Measurements from ENCODE around the gene LPIN3.

GRCh38 chr20:41393705-41394066, 53.1 kb downstream of the LPIN3 start:
- TF ChIP-seq SIN3A (IDR thresholded peaks at IDR 0.05; ENCODE audit: borderline replicate concordance, insufficient read depth, low read length), result no peak
- TF ChIP-seq REST (IDR thresholded peaks at IDR 0.05; ENCODE audit: insufficient read depth in 1 of 2, low read depth in 2 of 2, low read length in 2 of 2), result no peak
- TF ChIP-seq POLR2AphosphoS5 (IDR thresholded peaks at IDR 0.05; ENCODE audit: low read depth, low read length), result no peak

Measured in PFSK-1 (cell line).